ENCODE measurements around the gene RARRES2.

DNA sequence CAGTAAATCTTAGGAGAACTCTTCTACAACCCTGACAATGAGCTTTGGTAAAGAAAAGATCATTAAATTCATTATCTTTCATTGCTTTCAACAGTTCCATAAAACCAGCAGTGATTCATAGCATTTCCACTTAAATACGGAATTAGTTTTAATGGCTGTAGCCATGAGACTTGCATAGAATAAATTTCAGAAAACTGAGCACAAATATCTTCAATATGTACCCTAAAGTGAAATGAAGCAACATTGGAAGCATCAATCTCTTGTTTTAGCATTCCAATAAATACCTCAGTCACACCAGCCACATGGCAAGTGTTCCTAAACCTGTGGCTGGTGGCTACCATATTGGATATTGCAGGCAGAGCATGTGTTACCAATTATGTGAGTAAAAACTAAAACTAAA is 3.6 kb upstream of the RARRES2 start:
- no peak for TF ChIP-seq CTCF (IDR thresholded peaks at IDR 0.05; ENCODE audit: insufficient read depth, low read length)
- TF ChIP-seq POLR2AphosphoS5 (IDR thresholded peaks at IDR 0.05; ENCODE audit: low read depth) = no peak
- TF ChIP-seq SPI1 (IDR thresholded peaks at IDR 0.05; ENCODE audit: borderline replicate concordance, low read depth) = no peak

All from HL-60 (cell line).